IMR-90 (cell line): Measurements from ENCODE around the gene SRXN1. TPM values are rescaled to one million over a fixed set of nuclear protein-coding genes. Genes with fewer than 3 reads are reported as not detected.

ENCODE experiments used
- ATAC-seq: fragments of 200-7000 bp; cut with Tn5 transposase; 2 replicates; pipeline ENCODE4 v1.9.1; 2020; ENCODE audit warnings: low read depth, mild to moderate bottlenecking, moderate library complexity
- BruUV-seq: library from RNA; stranded (reverse); fragments of 400-500 nt; replicated peaks from 2 replicates; lab custom pipeline; 2021; lab: Mats Ljungman, UMichigan
- CTCF ChIA-PET: fragments of 300-600 bp; formaldehyde crosslinking; extraction: SDS; loops from one replicate; lab custom pipeline; 2021; ENCODE audit warnings: antibody characterized with exemption; lab: Yijun Ruan, JAX
- POLR2A ChIA-PET: fragments of 300-600 bp; sonication (Branson Sonifier 250); formaldehyde crosslinking; loops from one replicate; lab custom pipeline; 2022; ENCODE audit warnings: antibody characterized with exemption; ENCODE audit not compliant: unreplicated experiment; lab: Charles Lee
- DNase-seq: peaks from one replicate; pipeline ENCODE4 v3.0.0; 2013
- H2AFZ ChIP-seq: replicated peaks from 2 replicates; pipeline ENCODE3; 2013; ENCODE audit warnings: low read length, mild to moderate bottlenecking; ENCODE audit not compliant: poor library complexity
- H2AK5ac ChIP-seq: 2 replicates; pipeline ENCODE4 v1.6.1; 2013; ENCODE audit warnings: low read depth, low read length, inconsistent platforms
- H2AK9ac ChIP-seq: replicated peaks from 2 replicates; pipeline ENCODE3; 2013; ENCODE audit warnings: mild to moderate bottlenecking, low read depth, low read length, moderate library complexity; ENCODE audit not compliant: poor library complexity
- H2BK120ac ChIP-seq: 2 replicates; pipeline ENCODE4 v1.6.1; 2013; ENCODE audit warnings: low read depth, low read length, inconsistent platforms
- H2BK15ac ChIP-seq: 3 replicates; pipeline ENCODE4 v1.6.1; 2013; ENCODE audit warnings: low read depth, low read length, inconsistent platforms
- H2BK20ac ChIP-seq: 2 replicates; pipeline ENCODE4 v1.6.1; 2013; ENCODE audit warnings: low read depth, mild to moderate bottlenecking, inconsistent platforms, low read length, moderate library complexity
- H2BK5ac ChIP-seq: 2 replicates; pipeline ENCODE4 v1.6.1; 2013; ENCODE audit warnings: mild to moderate bottlenecking, low read depth, low read length, inconsistent platforms; ENCODE audit not compliant: poor library complexity, severe bottlenecking
- H3K14ac ChIP-seq: replicated peaks from 2 replicates; pipeline ENCODE4 v1.6.1; 2013; ENCODE audit warnings: low read depth, low read length, inconsistent platforms
- H3K18ac ChIP-seq: 2 replicates; pipeline ENCODE4 v1.6.1; 2013; ENCODE audit warnings: low read depth, low read length, control low read depth
- H3K23ac ChIP-seq: 2 replicates; pipeline ENCODE4 v1.6.1; 2013; ENCODE audit warnings: low read depth, low read length, inconsistent platforms
- H3K27ac ChIP-seq: 2 replicates; pipeline ENCODE4 v1.5.1; 2013; ENCODE audit warnings: mild to moderate bottlenecking, control low read depth, low read length; ENCODE audit not compliant: insufficient read depth
- H3K27me3 ChIP-seq: 2 replicates; pipeline ENCODE4 v1.6.1; 2013; ENCODE audit warnings: low read length; ENCODE audit not compliant: control insufficient read depth, insufficient read depth
- H3K36me3 ChIP-seq: 2 replicates; pipeline ENCODE4 v1.6.1; 2013; ENCODE audit warnings: low read length, mixed read lengths; ENCODE audit not compliant: control insufficient read depth, insufficient read depth
- H3K4ac ChIP-seq: 2 replicates; pipeline ENCODE4 v1.6.1; 2013; ENCODE audit warnings: low read depth, low read length, inconsistent platforms
- H3K4me1 ChIP-seq: 2 replicates; pipeline ENCODE4 v1.6.1; 2013; ENCODE audit warnings: low read length, mixed read lengths; ENCODE audit not compliant: control insufficient read depth, insufficient read depth
- H3K4me2 ChIP-seq: 2 replicates; pipeline ENCODE4 v1.6.1; 2013; ENCODE audit warnings: low read depth, mild to moderate bottlenecking, control low read depth, low read length, moderate library complexity
- H3K4me3 ChIP-seq: 2 replicates; pipeline ENCODE4 v1.5.1; 2013; ENCODE audit warnings: low read depth, mild to moderate bottlenecking, control low read depth, low read length, moderate library complexity; ENCODE audit not compliant: insufficient read depth
- H3K56ac ChIP-seq: 2 replicates; pipeline ENCODE4 v1.6.1; 2013; ENCODE audit warnings: low read length, inconsistent platforms; ENCODE audit not compliant: insufficient read depth; ENCODE audit errors: extremely low read depth
- H3K79me1 ChIP-seq, 2 experiments: 2 replicates each; pipeline ENCODE4 v1.6.1; 2013; ENCODE audit warnings: low read length in 2 of 2, inconsistent platforms in 1 of 2, low read depth in 1 of 2
- H3K9ac ChIP-seq: 2 replicates; pipeline ENCODE4 v1.6.1; 2013; ENCODE audit warnings: low read depth, low read length, control low read depth
- H3K9me1 ChIP-seq: 2 replicates; pipeline ENCODE4 v1.6.1; 2013; ENCODE audit warnings: low read length, inconsistent platforms; ENCODE audit not compliant: insufficient read depth
- H3K9me3 ChIP-seq: 2 replicates; pipeline ENCODE4 v1.6.1; 2013; ENCODE audit warnings: low read length; ENCODE audit not compliant: control insufficient read depth, insufficient read depth
- H4K20me1 ChIP-seq: 2 replicates; pipeline ENCODE4 v1.6.1; 2013; ENCODE audit warnings: low read length, inconsistent platforms; ENCODE audit not compliant: insufficient read depth
- H4K5ac ChIP-seq: 2 replicates; pipeline ENCODE4 v1.6.1; 2013; ENCODE audit warnings: mild to moderate bottlenecking, low read depth, low read length, control low read depth
- H4K8ac ChIP-seq, 2 experiments: 2 replicates each; pipeline ENCODE4 v1.6.1; 2013; ENCODE audit warnings: low read depth in 2 of 2, low read length in 2 of 2, control low read depth in 1 of 2, inconsistent platforms in 1 of 2
- H4K91ac ChIP-seq: 2 replicates; pipeline ENCODE4 v1.6.1; 2013; ENCODE audit warnings: low read depth, low read length, inconsistent platforms; ENCODE audit not compliant: insufficient read depth
- CEBPB ChIP-seq: IDR thresholded peaks from 2 replicates; pipeline ENCODE4 v1.6.1; 2012; ENCODE audit warnings: low read depth, low read length, improper control_type of control experiment
- CTCF ChIP-seq: conservative IDR thresholded peaks from 2 replicates; pipeline ENCODE4 v1.5.1; 2012; ENCODE audit warnings: mild to moderate bottlenecking, low read depth, low read length, improper control_type of control experiment
- ELK1 ChIP-seq: fragments of 150-350 bp; IDR thresholded peaks from 2 replicates; pipeline ENCODE4 v1.6.1; 2016; ENCODE audit warnings: low read depth, mild to moderate bottlenecking, low read length, moderate library complexity, borderline replicate concordance
- MAFK ChIP-seq: IDR thresholded peaks from 2 replicates; pipeline ENCODE4 v1.6.1; 2012; ENCODE audit warnings: low read depth, low read length, improper control_type of control experiment
- MAZ ChIP-seq: IDR thresholded peaks from 2 replicates; pipeline ENCODE4 v1.6.1; 2012; ENCODE audit warnings: low read depth, mild to moderate bottlenecking, low read length, improper control_type of control experiment, moderate library complexity, borderline replicate concordance
- MXI1 ChIP-seq: IDR thresholded peaks from 2 replicates; pipeline ENCODE4 v1.6.1; 2012; ENCODE audit warnings: low read depth, mild to moderate bottlenecking, low read length, moderate library complexity, borderline replicate concordance
- RAD21 ChIP-seq: IDR thresholded peaks from 2 replicates; pipeline ENCODE4 v1.6.1; 2012; ENCODE audit warnings: low read length, improper control_type of control experiment
- RFX5 ChIP-seq: IDR thresholded peaks from 2 replicates; pipeline ENCODE4 v1.8.0; 2012; ENCODE audit warnings: low read depth, mild to moderate bottlenecking, low read length, moderate library complexity
- WGBS, 2 experiments: methylation state at CpG; one replicate each; pipeline versions ENCODE4 v1.1.5 to v1.1.7; 2013; ENCODE audit warnings: missing lambda C conversion rate in 2 of 2; ENCODE audit not compliant: insufficient read length in 1 of 2; ENCODE audit errors: extremely low coverage in 2 of 2; 5-methylcytosine and 5-hydroxymethylcytosine counted together
- dilution Hi-C: fragments of 300-500 bp; cut with HindIII; formaldehyde crosslinking; loops from one replicate; pipeline ENCODE4 v1.14.3; 2018; ENCODE audit warnings: low sequenced_read_pairs; ENCODE audit not compliant: unreplicated experiment
- in situ Hi-C: fragments of 300-500 bp; cut with MboI; formaldehyde crosslinking; loops from 3 replicates; pipeline ENCODE4 v1.14.3; 2019; ENCODE audit warnings: low sequenced_read_pairs, inconsistent platforms, mixed read lengths
- intact Hi-C: fragments of 100-400 bp; cut with micrococcal nuclease; formaldehyde crosslinking; loops from 2 replicates; pipeline ENCODE4 v1.10.0; 2022
- polyA plus RNA-seq, 3 experiments: library from polyadenylated mRNA; depleted of rRNA; stranded (reverse); fragments of >200 nt; gene quantifications; 2 replicates each; pipeline ENCODE4 v1.2.3, GENCODE V29; 2012; ENCODE audit warnings: low replicate concordance in 1 of 3
- total RNA-seq: library from RNA; depleted of rRNA; stranded (reverse); fragments of >200 nt; gene quantifications from 2 replicates; pipeline ENCODE4 v1.2.3, GENCODE V29; 2012

Gene SRXN1
- total and polyA plus RNA-seq, 2 of the 4 experiments (the other 2 are of a cell fraction) = 51.2 to 71.2 TPM

- ATAC-seq (no peak), DNase-seq (no peak)
- H3K27ac ChIP-seq = no peak overlapping the region
- H3K18ac ChIP-seq = no peak overlapping the region
- H4K20me1 ChIP-seq = no peaks in the 10 kb centered on the region
- H3K9me1 ChIP-seq = no peaks in the 10 kb centered on the region
- H3K79me1 ChIP-seq = no peaks in the 10 kb centered on the region
- no peak overlapping the region for H4K8ac ChIP-seq
- H4K91ac ChIP-seq = no peak overlapping the region
- 0% methylated on average over 3 of the region's 24 CpGs; no CpG with 5 or more reads in 1 of the 2 experiments for WGBS, 2 experiments
- ChIA-PET CTCF (no interaction called here), POLR2A (interaction anchor here (0.5 kb wide), 1 partner anchor 219 kb away, joined by 20 read pairs; no protein-coding TSS in a partner anchor)
- no peaks in the 10 kb centered on the region for H3K9me3 ChIP-seq
- no peak overlapping the region for H2BK120ac ChIP-seq
- no peak overlapping the region for H3K4ac ChIP-seq
- H3K27me3 ChIP-seq = peaks cover 54% of the 10 kb centered on the region
- H4K5ac ChIP-seq = no peak overlapping the region
- H3K9ac ChIP-seq = no peak overlapping the region
- no peak overlapping the region for H3K56ac ChIP-seq
- TF ChIP-seq CEBPB (no peak), ELK1 (no peak), MAFK (no peak), RFX5 (no peak), RAD21 (no peak), MAZ (no peak), CTCF (no peak), MXI1 (no peak)
- no peak overlapping the region for H3K4me3 ChIP-seq
- no peak overlapping the region for H2BK5ac ChIP-seq
- intact Hi-C loops = no loop called here
- H2BK20ac ChIP-seq = no peak overlapping the region
- dilution Hi-C loops = no loop called here
- H3K4me2 ChIP-seq = no peak overlapping the region
- BruUV-seq = no TSS peak
- no peaks in the 10 kb centered on the region for H3K4me1 ChIP-seq
- no peak overlapping the region for H3K23ac ChIP-seq
- no peak overlapping the region for H2AK5ac ChIP-seq
- in situ Hi-C loops = loop anchor here (10.0 kb wide), 1 partner anchor 112 kb away; no protein-coding TSS in a partner anchor
- H3K14ac ChIP-seq = no peak overlapping the region
- H2AK9ac ChIP-seq = no peak overlapping the region
- H2AFZ ChIP-seq = no peak overlapping the region
- no peaks in the 10 kb centered on the region for H3K36me3 ChIP-seq
- no peak overlapping the region for H2BK15ac ChIP-seq
Measured at GRCh38 chr20:676315-676937, 23.4 kb upstream of the SRXN1 start.
